HepG2 (cell line): Measurements from ENCODE around the gene EDAR. TPM values are rescaled to one million over a fixed set of nuclear protein-coding genes. Genes with fewer than 3 reads are reported as not detected.

Experiments used
- ATAC-seq: fragments of 200-7000 bp; cut with Tn5 transposase; 3 replicates; pipeline ENCODE4 v1.9.1; 2020; ENCODE audit warnings: mild to moderate bottlenecking, moderate library complexity
- BruUV-seq: library from RNA; stranded (reverse); fragments of 400-500 nt; replicated peaks from 2 replicates; lab custom pipeline; 2021; lab: Mats Ljungman, UMichigan
- CTCF ChIA-PET: fragments of 300-600 bp; formaldehyde crosslinking; extraction: SDS; loops from one replicate; lab custom pipeline; 2021; ENCODE audit warnings: low total read pairs, inconsistent platforms, low intra/inter-chr PET ratio; lab: Yijun Ruan, JAX
- POLR2A ChIA-PET: fragments of 350-600 bp; sonication (Branson Sonifier 250); formaldehyde crosslinking; loops from one replicate; lab custom pipeline; 2020; ENCODE audit warnings: antibody characterized with exemption, inconsistent platforms; lab: Yijun Ruan, JAX
- DNase-seq: peaks from one replicate; pipeline ENCODE4 v3.0.0-alpha.2; 2015; ENCODE audit warnings: low spot score
- FAIRE-seq: peaks from 3 replicates; lab custom pipeline; 2011; peaks lifted over from hg19 to GRCh38; lab: Jason Lieb, UNC
- H2AFZ ChIP-seq: one replicate; pipeline ENCODE4 v1.6.1; 2011; ENCODE audit warnings: low read length, inconsistent platforms
- H3K27ac ChIP-seq: fragments of 300-600 bp; 3 replicates; pipeline ENCODE4 v1.8.0; 2011; ENCODE audit warnings: mixed run types, mild to moderate bottlenecking, mixed read lengths, low read length, inconsistent platforms; ENCODE audit not compliant: insufficient read depth; ENCODE audit errors: extremely low read length
- H3K27me3 ChIP-seq, 2 experiments: fragments of 200-600 bp in 1 of 2; 2 replicates in 1 of 2; 3 replicates in 1 of 2; pipeline versions ENCODE4 v1.6.0 to v1.8.0; 2011; ENCODE audit warnings: low read length in 2 of 2, mild to moderate bottlenecking in 2 of 2, moderate library complexity in 2 of 2, inconsistent platforms in 1 of 2; ENCODE audit not compliant: insufficient read depth in 2 of 2, control insufficient read depth in 1 of 2
- H3K36me3 ChIP-seq, 2 experiments: fragments of 200-600 bp in 1 of 2; replicated peaks in 1 of 2; 2 replicates in 1 of 2; 3 replicates in 1 of 2; pipeline versions ENCODE4 v1.5.1 to v1.8.0; 2011; ENCODE audit warnings: low read length in 2 of 2, inconsistent platforms in 1 of 2; ENCODE audit not compliant: insufficient read depth in 2 of 2, control insufficient read depth in 1 of 2
- H3K4me1 ChIP-seq: 2 replicates; pipeline ENCODE4 v1.5.1; 2012; ENCODE audit warnings: low read length, inconsistent platforms; ENCODE audit not compliant: insufficient read depth
- H3K4me2 ChIP-seq: 2 replicates; pipeline ENCODE4 v1.6.0; 2011; ENCODE audit warnings: low read depth, low read length, inconsistent platforms
- H3K4me3 ChIP-seq, 3 experiments: fragments of 200-600 bp in 1 of 3; sonication (generic), shearing (Covaris generic) in 1 of 3; replicated peaks in 1 of 3; 2 replicates each; pipeline ENCODE4 v1.5.1; 2011 to 2016; ENCODE audit warnings: low read length in 3 of 3, inconsistent platforms in 2 of 3, low read depth in 2 of 3, mild to moderate bottlenecking in 2 of 3, control low read depth in 1 of 3, mixed read lengths in 1 of 3; ENCODE audit not compliant: insufficient read depth in 1 of 3
- H3K79me2 ChIP-seq: one replicate; pipeline ENCODE4 v1.6.1; 2011; ENCODE audit warnings: low read length, inconsistent platforms; ENCODE audit not compliant: insufficient read depth
- H3K9ac ChIP-seq: 2 replicates; pipeline ENCODE4 v1.6.0; 2011; ENCODE audit warnings: mild to moderate bottlenecking, low read depth, low read length, inconsistent platforms; ENCODE audit not compliant: insufficient read depth
- H3K9me3 ChIP-seq: 2 replicates; pipeline ENCODE4 v1.5.1; 2012; ENCODE audit warnings: mild to moderate bottlenecking, low read length
- H4K20me1 ChIP-seq: 2 replicates; pipeline ENCODE4 v1.6.0; 2011; ENCODE audit warnings: inconsistent platforms, mild to moderate bottlenecking, low read length, moderate library complexity; ENCODE audit not compliant: insufficient read depth
- BRCA1 ChIP-seq: sonication (generic); formaldehyde crosslinking; IDR thresholded peaks from 2 replicates; pipeline ENCODE4 v1.4.0; 2020; ENCODE audit warnings: missing genetic modification reagents
- GMEB1 ChIP-seq: sonication (generic); formaldehyde crosslinking; IDR thresholded peaks from 2 replicates; pipeline ENCODE4 v1.5.1; 2020; ENCODE audit warnings: missing genetic modification reagents, mild to moderate bottlenecking, borderline replicate concordance
- KDM4B ChIP-seq: sonication (generic); formaldehyde crosslinking; IDR thresholded peaks from 2 replicates; pipeline ENCODE4 v1.4.0; 2020; ENCODE audit warnings: missing genetic modification reagents
- MAX ChIP-seq: IDR thresholded peaks from 2 replicates; pipeline ENCODE4 v1.6.1; 2012; ENCODE audit warnings: inconsistent platforms
- MAZ ChIP-seq, 2 experiments: sonication (generic) in 1 of 2; formaldehyde crosslinking in 1 of 2; IDR thresholded peaks; 2 replicates each; pipeline versions ENCODE4 v1.5.0 to v1.6.1; 2012 to 2020; ENCODE audit warnings: low read depth in 2 of 2, mild to moderate bottlenecking in 2 of 2, borderline replicate concordance in 1 of 2, improper control_type of control experiment in 1 of 2, low read length in 1 of 2, missing genetic modification reagents in 1 of 2, moderate library complexity in 1 of 2
- MTF2 ChIP-seq: sonication (generic); formaldehyde crosslinking; IDR thresholded peaks from 2 replicates; pipeline ENCODE4 v1.5.0; 2020; ENCODE audit warnings: missing genetic modification reagents, borderline replicate concordance
- NR2F1 ChIP-seq, 2 experiments: fragments of 450-650 bp in 1 of 2; formaldehyde crosslinking in 1 of 2; IDR thresholded peaks; 2 replicates each; pipeline versions ENCODE4 v1.5.0 to v1.6.1; 2016 to 2020; ENCODE audit warnings: mild to moderate bottlenecking in 1 of 2, missing compliant biosample characterization in 1 of 2, missing genetic modification reagents in 1 of 2, moderate library complexity in 1 of 2
- TAF15 ChIP-seq: fragments of 200-400 bp; formaldehyde crosslinking; IDR thresholded peaks from one replicate; pipeline ENCODE4 v1.6.1; 2018; ENCODE audit warnings: mild to moderate bottlenecking, low read depth, low read length; ENCODE audit not compliant: poor library complexity, severe bottlenecking
- ZNF230 ChIP-seq: sonication (generic); formaldehyde crosslinking; IDR thresholded peaks from 2 replicates; pipeline ENCODE4 v1.4.0; 2020; ENCODE audit warnings: mild to moderate bottlenecking, missing genetic modification reagents
- ZNF687 ChIP-seq: sonication (generic); formaldehyde crosslinking; IDR thresholded peaks from 2 replicates; pipeline ENCODE4 v1.5.1; 2020; ENCODE audit warnings: mild to moderate bottlenecking, missing genetic modification reagents, moderate library complexity
- WGBS: methylation state at CpG from one replicate; pipeline ENCODE4 v1.1.6; 2017; ENCODE audit warnings: low lambda C conversion rate; 5-methylcytosine and 5-hydroxymethylcytosine counted together
- in situ Hi-C: cut with HindIII; loops from 2 replicates; pipeline ENCODE4 v1.10.0; 2017; ENCODE audit warnings: low pct_unique_long_range_greater_than_20kb; ENCODE audit not compliant: extremely low pct_ligation_motif_present
- intact Hi-C: fragments of 100-400 bp; cut with micrococcal nuclease; formaldehyde crosslinking; loops from one replicate; pipeline ENCODE4 v1.10.0; 2022; ENCODE audit not compliant: unreplicated experiment
- polyA plus RNA-seq, 8 experiments: library from polyadenylated mRNA; depleted of rRNA in 3 of 8; stranded (reverse) in 7 of 8; unstranded in 1 of 8; fragments of >200 nt; fragmentation: Illumina TruSeq in 4 of 8; extraction: Trizol in 4 of 8; gene quantifications; 2 replicates each; pipeline versions ENCODE4 v1.2.1 to v1.2.3, GENCODE V29; 2011 to 2016; ENCODE audit warnings: low read depth in 4 of 8, missing spikeins in 1 of 8, mixed read lengths in 1 of 8; ENCODE audit not compliant: insufficient read depth in 1 of 8
- total RNA-seq, 5 experiments: library from RNA; depleted of rRNA; stranded (reverse); fragments of >200 nt; fragmentation: Illumina TruSeq; extraction: Trizol; gene quantifications; 2 replicates each; pipeline ENCODE4 v1.2.3, GENCODE V29; 2016; ENCODE audit warnings: low read depth in 1 of 5
- TF ChIP-seq, protein P1 (sequence below): sonication (generic); formaldehyde crosslinking; IDR thresholded peaks from 2 replicates; pipeline ENCODE4 v1.4.0; 2020; ENCODE audit warnings: missing genetic modification reagents, borderline replicate concordance
- TF ChIP-seq, protein P2 (sequence below): sonication (generic); formaldehyde crosslinking; IDR thresholded peaks from 2 replicates; pipeline ENCODE4 v1.4.0; 2020; ENCODE audit warnings: missing genetic modification reagents
- TF ChIP-seq, protein P3 (sequence below): sonication (generic); formaldehyde crosslinking; IDR thresholded peaks from 2 replicates; pipeline ENCODE4 v1.4.0; 2020; ENCODE audit warnings: missing genetic modification reagents

EDAR gene
- total and polyA plus RNA-seq, 2 of the 13 experiments (the other 11 are each of a cell fraction or from before 2014, with no cell fraction given) = not detected

DNA sequence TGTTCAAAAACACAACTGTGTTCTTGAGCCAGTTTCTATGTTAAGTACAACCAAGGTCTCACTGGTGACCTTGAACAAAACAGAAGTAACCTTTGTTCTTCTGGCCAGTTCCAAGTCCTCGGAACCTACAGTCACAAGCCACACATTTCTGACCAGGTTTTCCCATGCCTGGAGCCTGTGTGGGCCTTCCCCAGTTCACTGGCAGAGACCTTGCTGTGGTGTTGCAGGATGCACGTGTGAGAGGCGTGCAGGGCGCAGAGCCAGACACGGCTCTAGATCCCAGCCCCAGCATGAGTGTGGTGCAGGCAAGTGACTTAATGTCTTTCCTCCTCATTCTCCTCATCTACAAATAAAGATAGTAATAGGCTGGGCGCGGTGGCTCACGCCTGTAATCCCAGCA is 25.5 kb upstream of the EDAR start (continued):
- TF ChIP-seq, protein P1, sequence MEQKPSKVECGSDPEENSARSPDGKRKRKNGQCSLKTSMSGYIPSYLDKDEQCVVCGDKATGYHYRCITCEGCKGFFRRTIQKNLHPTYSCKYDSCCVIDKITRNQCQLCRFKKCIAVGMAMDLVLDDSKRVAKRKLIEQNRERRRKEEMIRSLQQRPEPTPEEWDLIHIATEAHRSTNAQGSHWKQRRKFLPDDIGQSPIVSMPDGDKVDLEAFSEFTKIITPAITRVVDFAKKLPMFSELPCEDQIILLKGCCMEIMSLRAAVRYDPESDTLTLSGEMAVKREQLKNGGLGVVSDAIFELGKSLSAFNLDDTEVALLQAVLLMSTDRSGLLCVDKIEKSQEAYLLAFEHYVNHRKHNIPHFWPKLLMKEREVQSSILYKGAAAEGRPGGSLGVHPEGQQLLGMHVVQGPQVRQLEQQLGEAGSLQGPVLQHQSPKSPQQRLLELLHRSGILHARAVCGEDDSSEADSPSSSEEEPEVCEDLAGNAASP (CRISPR knock-in tag) = no peak
- peak; percentile 27; the same call in 1 of the 2 replicates for TF ChIP-seq MAX
- TF ChIP-seq ZNF687 (CRISPR knock-in tag) = peak; percentile 48

GRCh38 chr2:109013051-109013450 is 24.0 kb upstream of the EDAR start:
- ATAC-seq = no peak
- no peak overlapping the region for H3K9ac ChIP-seq
- ChIA-PET CTCF (no interaction called here), POLR2A (no interaction called here)
- no peak overlapping the region for H3K4me2 ChIP-seq
- H3K27me3 ChIP-seq = no peaks in the 10 kb centered on the region
- H3K9me3 ChIP-seq = no peaks in the 10 kb centered on the region
- no peaks in the 10 kb centered on the region for H3K36me3 ChIP-seq
- no peak for FAIRE-seq
- no peak overlapping the region for H3K4me3 ChIP-seq
- H2AFZ ChIP-seq = no peak overlapping the region
- H3K79me2 ChIP-seq = no peaks in the 10 kb centered on the region
- in situ Hi-C loops = no loop called here
- no peak for DNase-seq
- no TSS peak for BruUV-seq
- H3K27ac ChIP-seq = no peak overlapping the region
- 62% methylated on average over 5 of the region's 5 CpGs for WGBS
- intact Hi-C loops = no loop called here
- peaks cover 28% of the 10 kb centered on the region for H3K4me1 ChIP-seq
- H4K20me1 ChIP-seq = no peaks in the 10 kb centered on the region
- TF ChIP-seq BRCA1 (CRISPR knock-in tag) = no peak
- TF ChIP-seq TAF15 = no peak
- TF ChIP-seq, protein P2, sequence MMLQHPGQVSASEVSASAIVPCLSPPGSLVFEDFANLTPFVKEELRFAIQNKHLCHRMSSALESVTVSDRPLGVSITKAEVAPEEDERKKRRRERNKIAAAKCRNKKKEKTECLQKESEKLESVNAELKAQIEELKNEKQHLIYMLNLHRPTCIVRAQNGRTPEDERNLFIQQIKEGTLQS = no peak
- TF ChIP-seq MAZ (IDR thresholded peaks at IDR 0.05; ENCODE audit: borderline replicate concordance, low read depth, low read length) = no peak
- no peak for TF ChIP-seq MAZ (CRISPR knock-in tag; IDR thresholded peaks at IDR 0.05; ENCODE audit: low read depth)
- TF ChIP-seq ZNF230 = no peak
- TF ChIP-seq KDM4B = no peak
- TF ChIP-seq MTF2 (CRISPR knock-in tag) = no peak
- no peak for TF ChIP-seq GMEB1
- TF ChIP-seq, protein P3, sequence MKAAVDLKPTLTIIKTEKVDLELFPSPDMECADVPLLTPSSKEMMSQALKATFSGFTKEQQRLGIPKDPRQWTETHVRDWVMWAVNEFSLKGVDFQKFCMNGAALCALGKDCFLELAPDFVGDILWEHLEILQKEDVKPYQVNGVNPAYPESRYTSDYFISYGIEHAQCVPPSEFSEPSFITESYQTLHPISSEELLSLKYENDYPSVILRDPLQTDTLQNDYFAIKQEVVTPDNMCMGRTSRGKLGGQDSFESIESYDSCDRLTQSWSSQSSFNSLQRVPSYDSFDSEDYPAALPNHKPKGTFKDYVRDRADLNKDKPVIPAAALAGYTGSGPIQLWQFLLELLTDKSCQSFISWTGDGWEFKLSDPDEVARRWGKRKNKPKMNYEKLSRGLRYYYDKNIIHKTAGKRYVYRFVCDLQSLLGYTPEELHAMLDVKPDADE (CRISPR knock-in tag) = no peak
- no peak for TF ChIP-seq NR2F1 (CRISPR knock-in tag; IDR thresholded peaks at IDR 0.05)
